ENCODE measurements around the gene NGB.

NGB gene

DNA sequence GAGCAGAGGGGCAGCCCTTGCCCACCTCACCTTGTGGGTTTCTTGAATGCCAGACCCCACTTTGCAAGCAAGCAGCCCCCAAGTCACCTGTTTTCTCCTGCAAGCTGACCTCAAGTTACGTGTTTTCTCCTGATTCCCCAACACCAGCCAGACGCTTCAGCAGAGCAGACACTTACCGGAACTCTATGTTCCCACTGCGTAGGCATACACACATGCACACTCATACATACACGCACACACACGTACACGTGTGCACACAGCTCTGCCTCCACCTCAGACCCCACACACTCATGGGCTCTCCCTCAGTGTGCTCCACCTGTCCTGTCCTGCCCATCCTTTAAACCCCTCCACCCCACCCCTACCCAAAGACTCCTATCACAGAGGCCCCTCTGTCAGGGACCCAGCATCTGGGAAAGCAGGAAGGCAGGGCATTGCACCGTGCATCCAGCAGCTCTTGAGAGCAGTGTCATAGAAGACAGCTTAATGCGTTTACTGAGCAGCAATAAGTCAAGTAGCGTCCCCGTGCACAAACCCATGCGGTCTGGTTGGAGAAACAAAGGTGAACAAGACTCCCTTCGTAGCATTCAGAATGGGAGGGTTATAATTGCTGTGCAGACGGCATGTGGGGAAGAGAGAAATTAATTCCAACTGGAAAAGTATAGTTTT, 45.0 kb downstream of the NGB start:
- no peak for DNase-seq

- no peak for DNase-seq
Observed at GRCh38 chr14:77225254-77225653, 45.8 kb downstream of the NGB start.

- no peak for DNase-seq
Observed at GRCh38 chr14:77224212-77224611, 46.8 kb downstream of the NGB start.

GRCh38 chr14:77222546-77223225, 48.3 kb downstream of the NGB start:
- DNase-seq, result no peak

GRCh38 chr14:77221241-77221871, 49.6 kb downstream of the NGB start:
- no peak for DNase-seq

DNA sequence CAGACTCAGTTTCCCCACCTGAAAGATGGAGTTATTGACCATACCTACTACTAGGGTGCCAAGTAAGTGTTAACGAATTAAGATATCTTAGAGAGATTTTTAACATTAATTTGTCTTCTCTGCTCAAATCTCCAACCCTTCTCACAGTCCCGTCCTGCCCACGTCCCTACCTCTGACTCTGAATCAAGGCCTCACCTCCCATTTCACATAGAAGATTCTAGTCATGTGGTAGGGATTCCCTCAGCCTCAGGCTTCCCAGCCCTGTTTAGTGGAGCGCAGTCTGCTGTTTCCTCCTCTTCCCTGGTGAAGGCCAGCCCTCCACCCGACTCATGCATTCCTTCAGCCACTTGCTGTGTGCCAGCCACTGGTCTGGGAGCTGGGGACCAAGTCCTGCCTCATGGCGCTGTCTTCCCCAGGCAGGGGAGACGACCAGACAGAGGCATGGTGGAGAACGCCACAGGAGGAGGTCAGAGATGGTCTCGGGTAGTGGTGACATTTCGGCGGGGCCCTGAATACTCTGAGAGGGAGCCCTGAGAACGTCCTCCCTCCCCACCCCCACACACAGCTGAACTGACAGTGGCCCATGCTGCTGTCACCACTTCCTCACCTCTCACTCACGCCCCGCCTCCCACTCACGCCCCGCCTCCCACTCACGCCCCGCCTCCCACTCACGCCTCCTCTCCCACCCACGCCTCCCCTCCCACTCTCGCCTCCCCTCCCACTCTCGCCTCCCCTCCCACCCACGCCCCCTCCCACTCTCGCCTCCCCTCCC, 50.6 kb downstream of the NGB start:
- DNase-seq, result no peak

DNA sequence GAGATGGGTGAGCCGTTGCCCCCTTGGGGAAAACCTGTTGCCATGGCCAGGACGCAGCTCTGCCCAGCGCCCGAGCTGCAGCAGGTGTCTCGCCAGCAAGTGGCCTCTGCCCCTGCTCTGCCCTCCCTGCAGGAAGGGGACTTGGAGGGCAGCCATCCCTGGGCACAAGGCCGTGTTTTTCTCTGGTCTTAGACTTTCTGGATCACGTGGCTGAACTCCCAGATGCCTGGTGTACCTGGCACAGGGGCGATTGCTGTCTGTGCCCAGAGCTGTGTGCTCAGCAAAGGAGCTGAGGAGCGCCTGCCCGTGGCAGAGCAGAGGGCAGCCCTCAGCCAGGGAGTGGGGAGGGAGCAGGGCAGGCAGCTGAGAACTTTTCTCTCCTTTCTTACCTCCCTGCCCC, 51.4 kb downstream of the NGB start:
- DNase-seq, result no peak

DNA sequence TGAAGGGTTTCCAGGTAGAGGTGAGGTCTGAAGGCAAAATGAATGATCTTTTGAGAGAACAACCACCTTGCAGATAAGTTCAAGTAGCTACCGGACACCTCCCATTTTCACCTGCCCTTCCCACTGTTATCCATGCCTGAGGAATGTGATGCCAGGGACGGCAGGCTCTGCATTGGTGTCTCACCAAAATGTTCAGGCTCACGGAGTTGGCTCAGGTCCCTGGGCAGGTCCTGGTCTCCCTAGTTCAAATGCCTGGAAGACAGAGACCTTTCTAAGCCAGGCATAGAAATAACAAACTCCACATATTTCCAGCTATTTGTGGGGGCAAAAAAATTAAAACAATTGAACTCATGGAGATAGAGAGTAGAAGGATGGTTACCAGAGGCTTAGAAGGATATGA, 53.5 kb downstream of the NGB start:
- DNase-seq, result no peak
